Activated T-cell treated with anti-CD3 and anti-CD28 coated beads, Interleukin-2, amount 50 U/mL, for 24 hours (primary cell): ENCODE measurements around the gene STAMBPL1.

Source experiments
- DNase-seq: peaks from one replicate; pipeline ENCODE4 v3.0.0-alpha.2; 2020
- H3K27ac Mint-ChIP-seq: 2 replicates; pipeline ENCODE4 v1.8.0; 2020; ENCODE audit warnings: mild to moderate bottlenecking, mixed read lengths
- H3K27me3 Mint-ChIP-seq: 2 replicates; pipeline ENCODE4 v1.8.0; 2020; ENCODE audit warnings: mixed read lengths
- H3K36me3 Mint-ChIP-seq: 2 replicates; pipeline ENCODE4 v1.8.0; 2020; ENCODE audit warnings: low read depth, mixed read lengths
- H3K4me1 Mint-ChIP-seq: 2 replicates; pipeline ENCODE4 v1.8.0; 2020; ENCODE audit warnings: low read depth, mixed read lengths
- H3K4me3 Mint-ChIP-seq: 2 replicates; pipeline ENCODE4 v1.8.0; 2020; ENCODE audit warnings: mild to moderate bottlenecking, moderate library complexity, mixed read lengths
- H3K9me3 Mint-ChIP-seq: 2 replicates; pipeline ENCODE4 v1.8.0; 2020; ENCODE audit warnings: mixed read lengths

Gene STAMBPL1

GRCh38 chr10:88953662-88954061, 73.6 kb downstream of the STAMBPL1 start:
- H3K4me3 Mint-ChIP-seq, result no peak overlapping the region
- no peaks in the 10 kb centered on the region for H3K36me3 Mint-ChIP-seq
- no peaks in the 10 kb centered on the region for H3K9me3 Mint-ChIP-seq
- H3K4me1 Mint-ChIP-seq, result no peaks in the 10 kb centered on the region
- H3K27me3 Mint-ChIP-seq, result no peaks in the 10 kb centered on the region
- no peak overlapping the region for H3K27ac Mint-ChIP-seq
- no peak for DNase-seq

- no peaks in the 10 kb centered on the region for H3K4me1 Mint-ChIP-seq
- H3K27me3 Mint-ChIP-seq, result no peaks in the 10 kb centered on the region
- no peaks in the 10 kb centered on the region for H3K36me3 Mint-ChIP-seq
- DNase-seq, result no peak
- no peak overlapping the region for H3K27ac Mint-ChIP-seq
- H3K4me3 Mint-ChIP-seq, result no peak overlapping the region
- no peaks in the 10 kb centered on the region for H3K9me3 Mint-ChIP-seq
These were observed 74.5 kb downstream of the STAMBPL1 start for GRCh38 chr10:88954458-88955083.

GRCh38 chr10:88957381-88957780, 77.3 kb downstream of the STAMBPL1 start:
- Mint-ChIP-seq H3K27ac (no peak overlapping the region), H3K27me3 (no peaks in the 10 kb centered on the region), H3K4me1 (peaks cover 24% of the 10 kb centered on the region), H3K36me3 (no peaks in the 10 kb centered on the region), H3K9me3 (no peaks in the 10 kb centered on the region), H3K4me3 (no peak overlapping the region)
- DNase-seq, result no peak

- Mint-ChIP-seq H3K27me3 (no peaks in the 10 kb centered on the region), H3K36me3 (no peaks in the 10 kb centered on the region), H3K9me3 (no peaks in the 10 kb centered on the region), H3K4me3 (no peak overlapping the region), H3K4me1 (peaks cover 29% of the 10 kb centered on the region), H3K27ac (no peak overlapping the region)
- no peak for DNase-seq
These were observed 78.7 kb downstream of the STAMBPL1 start for GRCh38 chr10:88958721-88959120.

- Mint-ChIP-seq H3K9me3 (no peaks in the 10 kb centered on the region), H3K4me1 (peaks cover 29% of the 10 kb centered on the region), H3K4me3 (no peak overlapping the region), H3K27me3 (no peaks in the 10 kb centered on the region), H3K36me3 (no peaks in the 10 kb centered on the region), H3K27ac (peak overlapping the region; percentile 35)
- DNase-seq, result no peak
These were observed 80.8 kb downstream of the STAMBPL1 start for GRCh38 chr10:88960802-88961201.

GRCh38 chr10:88961266-88961665, 81.2 kb downstream of the STAMBPL1 start:
- Mint-ChIP-seq H3K9me3 (no peaks in the 10 kb centered on the region), H3K4me3 (no peak overlapping the region), H3K27me3 (no peaks in the 10 kb centered on the region), H3K36me3 (no peaks in the 10 kb centered on the region), H3K27ac (peak overlapping the region; percentile 24), H3K4me1 (peaks cover 29% of the 10 kb centered on the region)
- no peak for DNase-seq

- Mint-ChIP-seq H3K36me3 (no peaks in the 10 kb centered on the region), H3K9me3 (no peaks in the 10 kb centered on the region), H3K4me3 (no peak overlapping the region), H3K4me1 (peaks cover 29% of the 10 kb centered on the region), H3K27ac (no peak overlapping the region), H3K27me3 (no peaks in the 10 kb centered on the region)
- DNase-seq, result no peak
These were observed 82.3 kb downstream of the STAMBPL1 start for GRCh38 chr10:88962336-88962735.

- Mint-ChIP-seq H3K36me3 (no peaks in the 10 kb centered on the region), H3K9me3 (no peaks in the 10 kb centered on the region), H3K4me1 (peaks cover 29% of the 10 kb centered on the region), H3K4me3 (no peak overlapping the region), H3K27me3 (no peaks in the 10 kb centered on the region), H3K27ac (no peak overlapping the region)
- no peak for DNase-seq
These were observed 83.3 kb downstream of the STAMBPL1 start for GRCh38 chr10:88963318-88963717.

GRCh38 chr10:88964360-88964759, 84.3 kb downstream of the STAMBPL1 start:
- no peaks in the 10 kb centered on the region for H3K9me3 Mint-ChIP-seq
- H3K27me3 Mint-ChIP-seq, result no peaks in the 10 kb centered on the region
- H3K36me3 Mint-ChIP-seq, result no peaks in the 10 kb centered on the region
- no peak overlapping the region for H3K4me3 Mint-ChIP-seq
- no peak overlapping the region for H3K27ac Mint-ChIP-seq
- peaks cover 29% of the 10 kb centered on the region for H3K4me1 Mint-ChIP-seq
- no peak for DNase-seq

GRCh38 chr10:88964869-88965415, 84.9 kb downstream of the STAMBPL1 start:
- peaks cover 28% of the 10 kb centered on the region for H3K4me1 Mint-ChIP-seq
- no peak overlapping the region for H3K4me3 Mint-ChIP-seq
- H3K36me3 Mint-ChIP-seq, result no peaks in the 10 kb centered on the region
- H3K27ac Mint-ChIP-seq, result no peak overlapping the region
- no peaks in the 10 kb centered on the region for H3K27me3 Mint-ChIP-seq
- DNase-seq, result no peak
- H3K9me3 Mint-ChIP-seq, result no peaks in the 10 kb centered on the region

GRCh38 chr10:88966797-88967196, 86.8 kb downstream of the STAMBPL1 start:
- H3K27ac Mint-ChIP-seq, result no peak overlapping the region
- H3K27me3 Mint-ChIP-seq, result no peaks in the 10 kb centered on the region
- no peak for DNase-seq
- H3K4me3 Mint-ChIP-seq, result no peak overlapping the region
- no peaks in the 10 kb centered on the region for H3K36me3 Mint-ChIP-seq
- no peaks in the 10 kb centered on the region for H3K9me3 Mint-ChIP-seq
- H3K4me1 Mint-ChIP-seq, result peaks cover 11% of the 10 kb centered on the region

- no peak overlapping the region for H3K4me3 Mint-ChIP-seq
- H3K27ac Mint-ChIP-seq, result no peak overlapping the region
- H3K27me3 Mint-ChIP-seq, result no peaks in the 10 kb centered on the region
- peaks cover 3% of the 10 kb centered on the region for H3K4me1 Mint-ChIP-seq
- H3K36me3 Mint-ChIP-seq, result no peaks in the 10 kb centered on the region
- no peak for DNase-seq
- no peaks in the 10 kb centered on the region for H3K9me3 Mint-ChIP-seq
These were observed 88.3 kb downstream of the STAMBPL1 start for GRCh38 chr10:88968391-88968790.

GRCh38 chr10:88971221-88972061, 91.4 kb downstream of the STAMBPL1 start:
- Mint-ChIP-seq H3K27ac (no peak overlapping the region), H3K36me3 (no peaks in the 10 kb centered on the region), H3K4me1 (peaks cover 18% of the 10 kb centered on the region), H3K9me3 (no peaks in the 10 kb centered on the region), H3K4me3 (no peak overlapping the region), H3K27me3 (no peaks in the 10 kb centered on the region)
- DNase-seq, result no peak
